Measurements from ENCODE around the gene KRT4.

GRCh38 chr12:52845946-52846345 lies 32.0 kb upstream of the KRT4 start:
- TF ChIP-seq CTCF (IDR thresholded peaks at IDR 0.05) (no peak), POLR2A (IDR thresholded peaks at IDR 0.05) (no peak), POLR2AphosphoS5 (IDR thresholded peaks at IDR 0.05) (no peak)
